ENCODE data around the gene PHEX. TPM values are rescaled to one million over a fixed set of nuclear protein-coding genes. Genes with fewer than 3 reads are reported as not detected.

The PHEX gene
- total RNA-seq, 1 donor: 1.4 TPM

DNA sequence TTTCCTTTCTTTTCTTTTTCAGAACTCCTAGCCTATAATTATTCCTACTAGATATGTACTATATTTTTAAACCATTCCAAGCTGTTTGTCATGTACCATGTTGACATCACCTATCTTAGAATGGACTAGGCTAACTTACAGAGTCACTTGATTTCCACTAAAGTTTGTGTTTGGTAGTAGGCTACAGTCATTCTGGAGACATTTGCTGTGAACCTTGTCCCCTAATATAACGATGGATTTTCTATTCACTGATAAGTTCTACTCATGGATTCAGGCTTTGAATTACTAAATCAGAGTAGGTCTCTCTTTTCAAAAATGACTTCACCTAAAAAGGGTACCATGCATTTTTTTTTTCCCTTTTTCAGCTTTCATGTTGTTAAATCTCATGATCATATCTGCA lies 93.4 kb downstream of the PHEX start:
- H4K20me1 ChIP-seq (ENCODE audit: insufficient read depth, low read length): no peaks in the 10 kb centered on the region
- no peak overlapping the region for H3K27ac ChIP-seq (ENCODE audit: low read depth, low read length)
- H3K36me3 ChIP-seq (ENCODE audit: insufficient read depth, low read length): no peaks in the 10 kb centered on the region
- no peak overlapping the region for H3K4me2 ChIP-seq (ENCODE audit: insufficient read depth, low read length)
- H3K4me3 ChIP-seq (ENCODE audit: insufficient read depth, low read length): no peak overlapping the region
- no peak for DNase-seq (ENCODE audit: insufficient read length, low spot score, missing footprints)
- no peaks in the 10 kb centered on the region for H3K27me3 ChIP-seq (ENCODE audit: insufficient read depth, low read length)
- H3K4me1 ChIP-seq (ENCODE audit: insufficient read depth, low read length): peaks cover 8% of the 10 kb centered on the region
- no peaks in the 10 kb centered on the region for H3K79me2 ChIP-seq (ENCODE audit: insufficient read depth, low read length)
- no peak overlapping the region for H2AFZ ChIP-seq (ENCODE audit: low read length)
- TF ChIP-seq, protein P1, sequence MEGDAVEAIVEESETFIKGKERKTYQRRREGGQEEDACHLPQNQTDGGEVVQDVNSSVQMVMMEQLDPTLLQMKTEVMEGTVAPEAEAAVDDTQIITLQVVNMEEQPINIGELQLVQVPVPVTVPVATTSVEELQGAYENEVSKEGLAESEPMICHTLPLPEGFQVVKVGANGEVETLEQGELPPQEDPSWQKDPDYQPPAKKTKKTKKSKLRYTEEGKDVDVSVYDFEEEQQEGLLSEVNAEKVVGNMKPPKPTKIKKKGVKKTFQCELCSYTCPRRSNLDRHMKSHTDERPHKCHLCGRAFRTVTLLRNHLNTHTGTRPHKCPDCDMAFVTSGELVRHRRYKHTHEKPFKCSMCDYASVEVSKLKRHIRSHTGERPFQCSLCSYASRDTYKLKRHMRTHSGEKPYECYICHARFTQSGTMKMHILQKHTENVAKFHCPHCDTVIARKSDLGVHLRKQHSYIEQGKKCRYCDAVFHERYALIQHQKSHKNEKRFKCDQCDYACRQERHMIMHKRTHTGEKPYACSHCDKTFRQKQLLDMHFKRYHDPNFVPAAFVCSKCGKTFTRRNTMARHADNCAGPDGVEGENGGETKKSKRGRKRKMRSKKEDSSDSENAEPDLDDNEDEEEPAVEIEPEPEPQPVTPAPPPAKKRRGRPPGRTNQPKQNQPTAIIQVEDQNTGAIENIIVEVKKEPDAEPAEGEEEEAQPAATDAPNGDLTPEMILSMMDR (IDR thresholded peaks at IDR 0.05; ENCODE audit: extremely low read depth, low read depth, low read length): no peak
- H3K9me3 ChIP-seq (ENCODE audit: low read depth, low read length): no peaks in the 10 kb centered on the region

DNA sequence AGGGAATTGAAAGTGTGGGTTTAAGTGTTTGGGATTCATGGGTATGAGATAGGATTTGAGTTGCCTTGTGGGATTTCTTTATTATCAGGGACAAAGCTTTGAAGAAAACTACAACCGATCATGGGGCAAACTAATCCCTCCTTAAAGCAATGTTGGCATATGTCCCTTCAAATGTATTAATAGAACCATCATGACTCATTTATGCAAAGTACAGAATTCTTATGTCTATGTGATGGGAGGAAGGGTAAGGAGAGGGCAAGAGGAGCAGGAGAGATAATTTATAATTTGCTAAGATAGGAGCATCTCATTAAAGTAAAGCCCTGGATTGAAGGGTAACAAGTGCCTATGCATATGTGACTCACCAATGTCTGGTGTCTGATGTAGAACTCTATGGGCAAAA lies 94.2 kb downstream of the PHEX start:
- no peak for DNase-seq (ENCODE audit: insufficient read length, low spot score, missing footprints)

DNA sequence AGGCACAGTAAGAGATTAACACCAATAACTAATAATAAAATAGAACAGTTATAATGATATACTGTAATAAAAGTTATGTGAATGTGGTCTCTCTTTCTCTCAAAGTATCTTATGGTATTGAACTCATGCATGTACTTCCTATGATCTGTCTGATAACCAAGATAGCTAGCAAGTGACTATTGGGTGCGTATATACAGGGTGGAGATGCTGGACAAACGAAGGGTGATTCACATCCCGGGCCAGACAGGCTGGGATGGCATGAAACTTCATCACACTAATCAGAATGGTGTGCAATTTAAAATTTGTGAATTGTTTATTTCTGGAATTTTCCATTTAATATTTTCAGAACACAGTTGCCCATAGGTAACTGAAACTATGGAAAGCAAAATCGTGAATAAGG lies 96.8 kb downstream of the PHEX start:
- no peaks in the 10 kb centered on the region for H3K36me3 ChIP-seq (ENCODE audit: insufficient read depth, low read length)
- no peak overlapping the region for H3K4me3 ChIP-seq (ENCODE audit: insufficient read depth, low read length)
- H4K20me1 ChIP-seq (ENCODE audit: insufficient read depth, low read length): no peaks in the 10 kb centered on the region
- H3K27me3 ChIP-seq (ENCODE audit: insufficient read depth, low read length): no peaks in the 10 kb centered on the region
- TF ChIP-seq, protein P1 (IDR thresholded peaks at IDR 0.05; ENCODE audit: extremely low read depth, low read depth, low read length): no peak
- no peak overlapping the region for H2AFZ ChIP-seq (ENCODE audit: low read length)
- no peak overlapping the region for H3K4me2 ChIP-seq (ENCODE audit: insufficient read depth, low read length)
- H3K9me3 ChIP-seq (ENCODE audit: low read depth, low read length): no peaks in the 10 kb centered on the region
- DNase-seq (ENCODE audit: insufficient read length, low spot score, missing footprints): no peak
- no peaks in the 10 kb centered on the region for H3K79me2 ChIP-seq (ENCODE audit: insufficient read depth, low read length)
- H3K27ac ChIP-seq (ENCODE audit: low read depth, low read length): no peak overlapping the region
- no peaks in the 10 kb centered on the region for H3K4me1 ChIP-seq (ENCODE audit: insufficient read depth, low read length)

More for the DNA sequence above, 94.2 kb downstream of the PHEX start:
- H3K27ac ChIP-seq (ENCODE audit: low read depth, low read length): no peak overlapping the region
- H3K27me3 ChIP-seq (ENCODE audit: insufficient read depth, low read length): no peaks in the 10 kb centered on the region
- H3K4me1 ChIP-seq (ENCODE audit: insufficient read depth, low read length): peaks cover 8% of the 10 kb centered on the region
- TF ChIP-seq, protein P1 (IDR thresholded peaks at IDR 0.05; ENCODE audit: extremely low read depth, low read depth, low read length): no peak
- no peaks in the 10 kb centered on the region for H3K36me3 ChIP-seq (ENCODE audit: insufficient read depth, low read length)
- no peaks in the 10 kb centered on the region for H3K9me3 ChIP-seq (ENCODE audit: low read depth, low read length)
- H2AFZ ChIP-seq (ENCODE audit: low read length): no peak overlapping the region
- H3K4me2 ChIP-seq (ENCODE audit: insufficient read depth, low read length): no peak overlapping the region
- no peak overlapping the region for H3K4me3 ChIP-seq (ENCODE audit: insufficient read depth, low read length)
- H4K20me1 ChIP-seq (ENCODE audit: insufficient read depth, low read length): no peaks in the 10 kb centered on the region
- no peaks in the 10 kb centered on the region for H3K79me2 ChIP-seq (ENCODE audit: insufficient read depth, low read length)

DNA sequence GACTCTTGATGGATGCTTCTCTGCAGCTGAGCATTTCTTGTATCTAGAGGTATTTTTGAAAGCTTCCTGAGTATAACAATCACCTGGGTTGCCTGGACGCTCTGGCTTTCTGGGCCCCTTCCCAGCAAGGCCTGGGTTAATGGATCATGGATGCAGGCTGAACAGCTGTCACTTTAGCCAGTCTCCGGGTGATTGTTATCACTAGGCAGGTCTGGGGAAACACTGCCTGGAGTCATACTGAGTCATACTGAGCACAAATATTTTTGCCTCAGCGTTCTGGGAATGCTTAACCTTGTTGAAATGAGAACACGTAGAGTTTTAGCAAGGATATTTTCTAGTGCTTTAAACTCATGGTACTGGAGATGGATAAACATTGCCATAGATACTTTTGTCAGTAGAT lies 102.6 kb downstream of the PHEX start:
- Histone ChIP-seq H3K4me3 (ENCODE audit: insufficient read depth, low read length) (no peak overlapping the region), H3K4me1 (ENCODE audit: insufficient read depth, low read length) (peaks cover 17% of the 10 kb centered on the region), H3K79me2 (ENCODE audit: insufficient read depth, low read length) (no peaks in the 10 kb centered on the region), H3K9me3 (ENCODE audit: low read depth, low read length) (no peaks in the 10 kb centered on the region), H3K27ac (ENCODE audit: low read depth, low read length) (peak overlapping the region; percentile 83), H3K27me3 (ENCODE audit: insufficient read depth, low read length) (no peaks in the 10 kb centered on the region), H3K36me3 (ENCODE audit: insufficient read depth, low read length) (no peaks in the 10 kb centered on the region), H2AFZ (ENCODE audit: low read length) (no peak overlapping the region), H3K4me2 (ENCODE audit: insufficient read depth, low read length) (peak overlapping the region; percentile 68), H4K20me1 (ENCODE audit: insufficient read depth, low read length) (no peaks in the 10 kb centered on the region)
- DNase-seq (ENCODE audit: insufficient read length, low spot score, missing footprints): peak; percentile 49
- TF ChIP-seq, protein P1 (IDR thresholded peaks at IDR 0.05; ENCODE audit: extremely low read depth, low read depth, low read length): no peak
